Measurements from ENCODE around the gene RNF157. TPM values are rescaled to one million over a fixed set of nuclear protein-coding genes. Genes with fewer than 3 reads are reported as not detected.

Gene RNF157
- total RNA-seq, result 10 to 100 TPM in 3 of 4 donors, 1 to 10 TPM in 1; 8.4 to 23.5 (median 17.4) TPM

- no peak for TF ChIP-seq CTCF (IDR thresholded peaks at IDR 0.05)
- DNase-seq (ENCODE audit: low spot score) (no peak), ATAC-seq (ENCODE audit: low FRiP score) (peak; percentile 89)
Observed at GRCh38 chr17:76240461-76241203, at the start of gene RNF157. TSS of gene RNF157 (minus strand) at chr17:76240493. CDS start at chr17:76240240, 253 bp downstream.

GRCh38 chr17:76281573-76282371 is 41.5 kb upstream of the RNF157 start:
- no peak for ATAC-seq (ENCODE audit: low FRiP score)
- TF ChIP-seq CTCF (IDR thresholded peaks at IDR 0.05), result no peak
- DNase-seq (ENCODE audit: low spot score), result no peak

- DNase-seq (ENCODE audit: low spot score) (no peak), ATAC-seq (ENCODE audit: low FRiP score) (no peak)
- TF ChIP-seq CTCF (IDR thresholded peaks at IDR 0.05), result no peak
Observed at GRCh38 chr17:76280650-76281049, 40.4 kb upstream of the RNF157 start.

- DNase-seq (ENCODE audit: low spot score) (no peak), ATAC-seq (ENCODE audit: low FRiP score) (no peak)
- no peak for TF ChIP-seq CTCF (IDR thresholded peaks at IDR 0.05)
Observed at GRCh38 chr17:76279742-76280287, 39.5 kb upstream of the RNF157 start.

- peak; percentile 91 for DNase-seq (ENCODE audit: low spot score)
- ATAC-seq (ENCODE audit: low FRiP score), result peak; percentile 61
- TF ChIP-seq CTCF (IDR thresholded peaks at IDR 0.05), result peak in 1 of 3 donors; percentile 93
Observed at GRCh38 chr17:76278952-76279741, 38.9 kb upstream of the RNF157 start.

GRCh38 chr17:76278268-76278908 is 38.1 kb upstream of the RNF157 start:
- DNase-seq (ENCODE audit: low spot score), result no peak
- no peak for ATAC-seq (ENCODE audit: low FRiP score)
- TF ChIP-seq CTCF (IDR thresholded peaks at IDR 0.05), result no peak

All from omental fat pad (tissue), 4 donors.